Activated CD4-positive, alpha-beta T cell treated with anti-CD3 and anti-CD28 coated beads for 36 hours (primary cell): Measurements from ENCODE around the gene KIAA0930. TPM values are rescaled to one million over a fixed set of nuclear protein-coding genes. Genes with fewer than 3 reads are reported as not detected.
"Not testable (repeated sequence)": the region's sequence is repeated elsewhere in the genome, so short reads cannot be mapped to it uniquely, and the experiment has no call there.

Source experiments
- ATAC-seq: fragments of 200-7000 bp; cut with Tn5 transposase; one replicate; pipeline ENCODE4 v1.10.0; 2021; ENCODE audit warnings: mild to moderate bottlenecking, moderate library complexity
- CTCF ChIA-PET: fragments of 350-600 bp; sonication (Branson Sonifier 250); formaldehyde crosslinking; loops from one replicate; lab custom pipeline; 2021; ENCODE audit warnings: antibody characterized with exemption; lab: Charles Lee
- POLR2A ChIA-PET: fragments of 350-600 bp; sonication (Branson Sonifier 250); formaldehyde crosslinking; loops from one replicate; lab custom pipeline; 2021; ENCODE audit warnings: antibody characterized with exemption, inconsistent platforms; lab: Charles Lee
- DNase-seq: peaks from one replicate; pipeline ENCODE4 v3.0.0-alpha.2; 2020
- H3K27ac Mint-ChIP-seq: one replicate; pipeline ENCODE4 v1.8.0; 2021; ENCODE audit warnings: mixed read lengths
- H3K27me3 Mint-ChIP-seq: one replicate; pipeline ENCODE4 v1.8.0; 2021; ENCODE audit warnings: mixed read lengths
- H3K36me3 Mint-ChIP-seq: one replicate; pipeline ENCODE4 v1.8.0; 2021; ENCODE audit warnings: low read depth, mixed read lengths
- H3K4me1 Mint-ChIP-seq: one replicate; pipeline ENCODE4 v1.8.0; 2021; ENCODE audit warnings: mixed read lengths
- H3K4me3 Mint-ChIP-seq: one replicate; pipeline ENCODE4 v1.8.0; 2021; ENCODE audit warnings: mild to moderate bottlenecking, moderate library complexity, mixed read lengths
- H3K9me3 Mint-ChIP-seq: one replicate; pipeline ENCODE4 v1.8.0; 2021; ENCODE audit warnings: low read depth, mixed read lengths
- intact Hi-C, 2 experiments: fragments of 100-400 bp; cut with DNase I in 1 of 2; cut with micrococcal nuclease in 1 of 2; formaldehyde crosslinking; loops; one replicate each; pipeline versions ENCODE4 v1.14.2 to v1.15.1; 2022 to 2024; cut with DNase I, micrococcal nuclease
- total RNA-seq, 2 experiments: library from RNA; stranded (reverse); gene quantifications; one replicate each; pipeline ENCODE4 v1.2.3, GENCODE V29; 2021

KIAA0930 gene
- total RNA-seq, 2 experiments from 2014 or later, result 24.8 to 29.6 TPM

DNA sequence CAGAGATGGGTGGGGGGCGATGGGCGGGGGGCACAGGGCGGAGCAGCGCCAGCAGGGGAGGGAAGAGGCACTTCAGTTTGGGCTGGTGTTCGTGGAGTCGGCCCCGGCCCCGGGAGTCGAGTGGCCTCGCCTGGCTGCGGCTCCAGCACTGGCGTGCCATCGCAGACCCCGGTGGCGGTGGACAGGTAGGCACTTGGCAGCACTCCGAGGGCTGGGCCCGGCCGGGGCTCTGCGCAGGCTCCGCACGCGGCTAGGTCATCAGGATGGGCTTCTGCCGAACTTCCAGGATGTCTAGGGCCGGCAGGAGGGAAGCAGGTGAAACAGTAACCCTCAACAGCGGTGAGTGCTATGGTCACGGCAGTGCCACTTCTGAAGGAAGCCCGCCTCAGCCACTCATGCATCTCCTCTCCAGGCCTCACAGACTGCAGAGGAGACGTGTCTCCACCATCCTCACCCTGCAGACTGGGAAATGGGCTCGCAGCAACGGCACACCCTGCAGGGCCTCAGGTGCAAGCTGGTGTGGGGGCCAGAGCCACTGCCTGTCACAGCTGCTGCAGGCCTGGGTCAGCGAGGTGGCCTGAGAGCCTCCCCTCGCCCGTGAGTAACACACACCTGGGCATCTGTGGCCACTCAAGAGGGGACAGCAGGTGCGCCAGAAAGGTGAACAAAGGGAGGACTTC, 43.6 kb downstream of the KIAA0930 start:
- Mint-ChIP-seq H3K36me3 (peaks cover 8% of the 10 kb centered on the region), H3K4me1 (no peaks in the 10 kb centered on the region), H3K27me3 (no peaks in the 10 kb centered on the region), H3K4me3 (no peak overlapping the region), H3K27ac (no peak overlapping the region), H3K9me3 (no peaks in the 10 kb centered on the region)
- intact Hi-C loops, result no loop called here
- ATAC-seq, result no peak
- ChIA-PET POLR2A (no interaction called here), CTCF (no interaction called here)
- no peak for DNase-seq

DNA sequence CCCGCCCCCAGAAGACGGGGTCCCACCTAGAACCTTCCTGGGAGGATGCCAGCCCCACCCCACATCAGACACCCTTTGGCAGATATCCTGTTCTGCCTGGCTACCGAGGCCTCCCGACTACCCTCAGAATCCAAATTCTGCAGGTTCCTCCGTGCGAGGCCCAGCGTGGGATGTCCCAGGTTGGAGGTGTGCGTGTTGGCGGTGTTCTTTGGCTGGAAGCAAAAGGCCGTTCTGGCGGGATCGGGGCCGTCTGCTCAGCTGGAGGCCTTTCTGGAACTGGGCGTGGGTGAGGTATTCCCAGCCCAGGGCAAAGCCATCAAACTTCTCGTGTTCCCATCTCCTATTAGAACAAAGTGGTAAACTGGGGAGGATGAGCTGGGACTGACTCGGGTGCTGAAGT, 44.4 kb downstream of the KIAA0930 start:
- Mint-ChIP-seq H3K9me3 (no peaks in the 10 kb centered on the region), H3K4me1 (no peaks in the 10 kb centered on the region), H3K36me3 (peaks cover 7% of the 10 kb centered on the region), H3K27ac (no peak overlapping the region), H3K4me3 (no peak overlapping the region), H3K27me3 (no peaks in the 10 kb centered on the region)
- intact Hi-C loops, result no loop called here
- DNase-seq (no peak), ATAC-seq (no peak)
- CTCF ChIA-PET, result no interaction called here
- POLR2A ChIA-PET, result no interaction called here

DNA sequence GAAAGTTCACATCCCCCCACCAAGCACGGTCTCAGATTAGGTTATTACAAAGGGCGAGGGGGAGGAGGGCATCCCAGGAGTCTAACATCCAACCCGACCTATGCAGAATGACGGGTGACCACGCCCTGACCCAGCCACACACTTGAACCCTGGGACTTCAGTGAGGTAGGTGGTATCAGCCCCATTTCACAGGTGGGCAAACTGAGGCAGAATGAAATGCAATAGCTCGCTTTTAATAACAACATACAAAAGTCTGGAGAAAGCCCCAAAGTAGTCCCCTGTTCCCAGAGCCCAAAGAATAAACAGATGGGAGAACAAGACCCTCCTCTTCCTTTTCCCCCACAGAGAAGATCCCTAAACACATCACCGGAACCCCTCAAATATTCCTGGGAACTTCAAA, 45.1 kb downstream of the KIAA0930 start:
- H3K27me3 Mint-ChIP-seq, result no peaks in the 10 kb centered on the region
- ChIA-PET CTCF (no interaction called here), POLR2A (no interaction called here)
- no peak overlapping the region for H3K27ac Mint-ChIP-seq
- no peak for DNase-seq
- no peaks in the 10 kb centered on the region for H3K4me1 Mint-ChIP-seq
- H3K4me3 Mint-ChIP-seq, result no peak overlapping the region
- no peaks in the 10 kb centered on the region for H3K9me3 Mint-ChIP-seq
- intact Hi-C loops, result no loop called here
- no peak for ATAC-seq
- H3K36me3 Mint-ChIP-seq, result peaks cover 6% of the 10 kb centered on the region

DNA sequence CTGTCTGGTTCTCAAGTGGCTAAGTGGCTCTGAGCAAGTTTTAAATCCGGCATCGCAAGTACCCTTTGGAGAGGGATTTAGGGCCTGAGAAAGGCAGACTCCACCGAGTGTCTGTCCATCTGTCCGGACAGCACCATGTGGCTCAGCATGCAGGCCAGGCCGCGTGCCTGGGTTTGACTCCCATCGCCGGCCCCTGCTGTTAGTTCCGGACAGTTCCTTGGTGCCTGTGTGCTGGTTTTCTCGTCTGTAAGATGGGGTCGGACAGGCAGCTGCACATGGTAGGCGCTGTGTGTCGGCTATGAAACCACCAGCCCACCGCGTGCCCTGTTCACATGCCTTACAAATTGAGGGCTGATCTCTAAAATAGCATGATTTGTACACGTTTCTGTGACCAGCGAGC, 46.0 kb downstream of the KIAA0930 start:
- no peak overlapping the region for H3K4me3 Mint-ChIP-seq

DNA sequence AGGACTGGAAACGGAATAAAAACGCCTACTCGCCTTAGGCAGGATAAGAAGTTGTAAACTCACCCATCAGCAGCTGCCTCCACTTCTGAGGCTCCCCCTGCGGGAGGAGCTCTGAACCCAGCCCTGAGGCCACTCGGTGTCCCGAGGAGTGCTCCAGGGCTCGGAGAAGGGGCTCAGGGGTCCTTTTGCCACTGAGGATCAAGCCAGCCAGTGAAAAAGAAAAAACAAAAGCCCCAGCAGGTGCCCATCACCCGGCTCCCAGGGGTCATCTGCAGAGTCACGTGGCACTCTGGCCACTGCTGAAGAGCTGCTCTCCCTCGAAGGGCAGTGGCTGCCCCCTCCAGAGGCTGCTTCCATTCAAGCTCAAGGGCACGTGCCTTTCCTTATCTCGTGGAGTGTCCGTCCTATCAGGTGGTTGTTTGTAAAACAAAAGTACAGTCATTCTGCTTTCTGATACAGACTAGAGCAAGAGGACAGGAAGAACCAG, 48.0 kb downstream of the KIAA0930 start:
- H3K27me3 Mint-ChIP-seq, result no peaks in the 10 kb centered on the region
- POLR2A ChIA-PET, result no interaction called here
- CTCF ChIA-PET, result interaction anchor here (0.8 kb wide), 1 partner anchor 43 kb away, joined by 4 read pairs; no protein-coding TSS in a partner anchor
- H3K9me3 Mint-ChIP-seq, result no peaks in the 10 kb centered on the region
- no peak for DNase-seq
- H3K27ac Mint-ChIP-seq, result no peak overlapping the region
- no peak for ATAC-seq
- H3K4me1 Mint-ChIP-seq, result no peaks in the 10 kb centered on the region
- H3K4me3 Mint-ChIP-seq, result no peak overlapping the region
- peaks cover 7% of the 10 kb centered on the region for H3K36me3 Mint-ChIP-seq
- intact Hi-C loops, result no loop called here

More for the DNA sequence above, 46.0 kb downstream of the KIAA0930 start:
- CTCF ChIA-PET, result no interaction called here
- Mint-ChIP-seq H3K27me3 (no peaks in the 10 kb centered on the region), H3K4me1 (no peaks in the 10 kb centered on the region), H3K27ac (no peak overlapping the region), H3K36me3 (peaks cover 4% of the 10 kb centered on the region), H3K9me3 (no peaks in the 10 kb centered on the region)
- intact Hi-C loops, result no loop called here
- DNase-seq, result no peak
- ATAC-seq, result no peak
- POLR2A ChIA-PET, result no interaction called here

- intact Hi-C loops, H3K4me3 Mint-ChIP-seq, POLR2A ChIA-PET, H3K27me3 Mint-ChIP-seq, H3K4me1 Mint-ChIP-seq, DNase-seq, H3K9me3 Mint-ChIP-seq, H3K27ac Mint-ChIP-seq, ATAC-seq: not testable (repeated sequence)
- CTCF ChIA-PET, result interaction anchor here (0.8 to 1.0 kb wide), 2 partner anchors 9 to 15 kb away, joined by 3 read pairs; no protein-coding TSS in a partner anchor
- H3K36me3 Mint-ChIP-seq, result peaks cover 13% of the 10 kb centered on the region
These were observed 48.9 kb downstream of the KIAA0930 start for GRCh38 chr22:45191746-45192145.

GRCh38 chr22:45190202-45190872, 50.4 kb downstream of the KIAA0930 start:
- Mint-ChIP-seq H3K9me3 (no peaks in the 10 kb centered on the region), H3K27me3 (no peaks in the 10 kb centered on the region), H3K27ac (no peak overlapping the region), H3K36me3 (peaks cover 17% of the 10 kb centered on the region), H3K4me1 (peaks cover 9% of the 10 kb centered on the region), H3K4me3 (no peak overlapping the region)
- ChIA-PET CTCF (interaction anchor here (0.6 kb wide), 1 partner anchor 272 kb away, joined by 4 read pairs; no protein-coding TSS in a partner anchor), POLR2A (no interaction called here)
- ATAC-seq (no peak), DNase-seq (no peak)
- intact Hi-C loops, result no loop called here

DNA sequence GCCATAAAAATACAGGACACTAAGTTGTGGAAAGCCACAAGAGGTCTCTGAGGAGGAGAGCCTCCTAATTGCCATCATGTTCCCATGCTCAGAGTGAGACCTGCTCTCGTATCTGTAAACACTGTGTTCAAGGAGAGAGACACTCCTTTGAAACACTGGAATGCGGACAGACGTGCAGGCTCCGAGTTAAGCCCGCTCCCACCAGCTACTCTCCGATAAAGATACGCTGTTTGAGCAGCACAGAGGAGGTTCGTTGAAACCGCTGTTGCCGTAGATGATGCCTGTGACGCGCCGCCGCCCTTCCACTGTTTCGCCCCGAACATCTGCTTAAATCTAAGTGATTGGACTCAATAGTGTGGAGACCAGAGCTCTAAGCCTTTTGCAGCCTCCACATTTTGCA, 51.9 kb downstream of the KIAA0930 start:
- DNase-seq (no peak), ATAC-seq (no peak)
- no peak overlapping the region for H3K27ac Mint-ChIP-seq
- POLR2A ChIA-PET, result no interaction called here
- no peaks in the 10 kb centered on the region for H3K9me3 Mint-ChIP-seq
- CTCF ChIA-PET, result interaction anchor here (0.7 kb wide), 1 partner anchor 368 kb away, joined by 3 read pairs; no protein-coding TSS in a partner anchor
- no peak overlapping the region for H3K4me3 Mint-ChIP-seq
- peaks cover 33% of the 10 kb centered on the region for H3K36me3 Mint-ChIP-seq
- H3K27me3 Mint-ChIP-seq, result no peaks in the 10 kb centered on the region
- intact Hi-C loops, result no loop called here
- peaks cover 9% of the 10 kb centered on the region for H3K4me1 Mint-ChIP-seq

DNA sequence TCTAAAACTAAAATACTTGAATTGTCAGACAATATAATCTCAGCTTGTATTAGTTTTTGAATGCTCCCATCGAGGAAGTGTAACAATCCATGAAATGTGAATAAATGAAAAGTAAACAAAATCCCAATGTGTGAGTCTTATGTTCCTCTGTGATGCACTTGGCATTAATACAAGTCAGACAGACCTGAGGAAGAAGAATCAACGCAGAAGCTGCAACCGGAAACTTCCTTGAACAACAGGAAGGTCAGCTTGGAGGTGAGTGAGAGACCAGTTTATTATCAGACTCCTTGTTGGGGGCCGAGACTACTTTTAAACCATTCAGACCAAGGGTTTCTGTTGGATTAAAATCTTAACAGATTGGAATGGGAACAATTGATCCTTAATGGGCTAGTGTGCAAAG, 52.8 kb downstream of the KIAA0930 start:
- CTCF ChIA-PET, result no interaction called here
- H3K9me3 Mint-ChIP-seq, result no peaks in the 10 kb centered on the region
- H3K4me3 Mint-ChIP-seq, result no peak overlapping the region
- POLR2A ChIA-PET, result no interaction called here
- peaks cover 9% of the 10 kb centered on the region for H3K4me1 Mint-ChIP-seq
- ATAC-seq, result no peak
- H3K27me3 Mint-ChIP-seq, result no peaks in the 10 kb centered on the region
- DNase-seq, result no peak
- H3K27ac Mint-ChIP-seq, result peak overlapping the region; percentile 12
- H3K36me3 Mint-ChIP-seq, result peaks cover 39% of the 10 kb centered on the region
- intact Hi-C loops, result no loop called here

GRCh38 chr22:45185718-45186514, 54.8 kb downstream of the KIAA0930 start:
- Mint-ChIP-seq H3K4me3 (no peak overlapping the region), H3K27me3 (no peaks in the 10 kb centered on the region), H3K9me3 (no peaks in the 10 kb centered on the region), H3K27ac (peak overlapping the region; percentile 69), H3K4me1 (peaks cover 19% of the 10 kb centered on the region), H3K36me3 (peaks cover 51% of the 10 kb centered on the region)
- ATAC-seq, result peak; percentile 80
- peak; percentile 26 for DNase-seq
- POLR2A ChIA-PET, result interaction anchor here (1.9 kb wide), 1 partner anchor 9 kb away, joined by 4 read pairs; no protein-coding TSS in a partner anchor
- CTCF ChIA-PET, result interaction anchor here (0.6 to 1.6 kb wide), 4 partner anchors 13 to 930 kb away, joined by 3 to 4 read pairs (median 3); no protein-coding TSS in a partner anchor
- intact Hi-C loops, result no loop called here

GRCh38 chr22:45183974-45184373, 56.7 kb downstream of the KIAA0930 start:
- H3K4me3 Mint-ChIP-seq, result no peak overlapping the region
- no peaks in the 10 kb centered on the region for H3K27me3 Mint-ChIP-seq
- intact Hi-C loops, result no loop called here
- H3K4me1 Mint-ChIP-seq, result peaks cover 36% of the 10 kb centered on the region
- DNase-seq (no peak), ATAC-seq (no peak)
- H3K36me3 Mint-ChIP-seq, result peaks cover 68% of the 10 kb centered on the region
- H3K9me3 Mint-ChIP-seq, result no peaks in the 10 kb centered on the region
- CTCF ChIA-PET, result no interaction called here
- no peak overlapping the region for H3K27ac Mint-ChIP-seq
- POLR2A ChIA-PET, result no interaction called here
